GM12801 (cell line): Measurements from ENCODE around the gene FBXL19.

ENCODE experiments used
- TF ChIP-seq, protein P1 (sequence below): IDR thresholded peaks from one replicate; pipeline ENCODE4 v1.5.1; 2011; ENCODE audit warnings: control low read depth; ENCODE audit not compliant: insufficient read length; ENCODE audit errors: extremely low read depth

The FBXL19 gene

DNA sequence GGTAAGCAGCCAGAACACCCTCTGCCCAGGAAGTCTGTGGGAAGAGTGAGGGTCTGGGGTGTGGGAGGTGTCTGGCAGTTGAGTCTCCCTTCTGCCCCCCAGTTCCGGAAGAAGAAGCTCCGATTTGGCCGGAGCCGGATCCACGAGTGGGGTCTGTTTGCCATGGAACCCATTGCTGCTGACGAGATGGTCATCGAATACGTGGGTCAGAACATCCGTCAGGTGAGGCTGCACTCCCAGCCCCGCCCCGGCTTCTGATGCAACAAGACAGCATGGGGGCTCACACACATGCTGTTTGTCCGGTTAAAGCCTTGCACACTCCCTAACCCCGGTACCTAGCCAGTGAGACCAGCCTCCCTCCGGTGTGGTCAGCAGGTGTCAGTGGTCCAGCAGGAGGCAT is 57.6 kb downstream of the FBXL19 start:
- TF ChIP-seq, protein P1, sequence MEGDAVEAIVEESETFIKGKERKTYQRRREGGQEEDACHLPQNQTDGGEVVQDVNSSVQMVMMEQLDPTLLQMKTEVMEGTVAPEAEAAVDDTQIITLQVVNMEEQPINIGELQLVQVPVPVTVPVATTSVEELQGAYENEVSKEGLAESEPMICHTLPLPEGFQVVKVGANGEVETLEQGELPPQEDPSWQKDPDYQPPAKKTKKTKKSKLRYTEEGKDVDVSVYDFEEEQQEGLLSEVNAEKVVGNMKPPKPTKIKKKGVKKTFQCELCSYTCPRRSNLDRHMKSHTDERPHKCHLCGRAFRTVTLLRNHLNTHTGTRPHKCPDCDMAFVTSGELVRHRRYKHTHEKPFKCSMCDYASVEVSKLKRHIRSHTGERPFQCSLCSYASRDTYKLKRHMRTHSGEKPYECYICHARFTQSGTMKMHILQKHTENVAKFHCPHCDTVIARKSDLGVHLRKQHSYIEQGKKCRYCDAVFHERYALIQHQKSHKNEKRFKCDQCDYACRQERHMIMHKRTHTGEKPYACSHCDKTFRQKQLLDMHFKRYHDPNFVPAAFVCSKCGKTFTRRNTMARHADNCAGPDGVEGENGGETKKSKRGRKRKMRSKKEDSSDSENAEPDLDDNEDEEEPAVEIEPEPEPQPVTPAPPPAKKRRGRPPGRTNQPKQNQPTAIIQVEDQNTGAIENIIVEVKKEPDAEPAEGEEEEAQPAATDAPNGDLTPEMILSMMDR = no peak

DNA sequence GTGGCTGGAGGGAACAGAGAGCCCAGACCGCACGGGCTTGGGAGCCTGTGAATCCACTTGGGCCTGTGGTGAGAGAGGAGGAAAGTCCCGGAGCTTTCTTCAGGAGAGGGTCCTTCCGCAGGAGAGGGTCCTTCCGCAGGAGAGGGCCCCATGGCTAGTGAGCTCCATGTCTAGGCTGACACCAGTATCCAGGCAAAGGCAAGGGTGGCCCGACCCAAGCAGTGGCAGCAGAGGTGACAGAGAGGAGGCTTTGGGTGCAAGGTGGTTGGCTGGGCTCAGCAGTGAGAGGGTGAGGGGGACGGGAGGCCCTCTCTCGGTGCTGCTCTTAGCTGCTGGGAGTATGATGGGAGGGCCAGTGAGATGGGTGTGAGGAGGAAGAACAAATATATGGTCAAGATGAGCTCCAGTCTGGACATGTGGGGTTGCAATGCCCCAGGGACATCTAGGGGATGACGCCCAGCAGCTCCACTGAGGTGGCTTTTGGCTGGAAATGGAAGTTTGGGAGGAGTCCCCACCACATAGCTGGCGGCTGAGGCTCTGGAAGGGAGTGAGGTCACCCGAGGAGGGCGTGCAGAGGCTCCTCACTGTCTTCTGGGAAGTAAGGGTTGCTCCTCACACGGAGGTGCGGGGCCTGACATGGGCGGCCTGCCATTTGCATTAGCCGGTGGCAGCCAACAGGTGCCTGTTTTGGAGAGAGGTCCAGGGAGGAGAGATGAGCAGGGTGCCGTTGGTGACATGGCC is 59.3 kb downstream of the FBXL19 start:
- TF ChIP-seq, protein P1 = no peak

DNA sequence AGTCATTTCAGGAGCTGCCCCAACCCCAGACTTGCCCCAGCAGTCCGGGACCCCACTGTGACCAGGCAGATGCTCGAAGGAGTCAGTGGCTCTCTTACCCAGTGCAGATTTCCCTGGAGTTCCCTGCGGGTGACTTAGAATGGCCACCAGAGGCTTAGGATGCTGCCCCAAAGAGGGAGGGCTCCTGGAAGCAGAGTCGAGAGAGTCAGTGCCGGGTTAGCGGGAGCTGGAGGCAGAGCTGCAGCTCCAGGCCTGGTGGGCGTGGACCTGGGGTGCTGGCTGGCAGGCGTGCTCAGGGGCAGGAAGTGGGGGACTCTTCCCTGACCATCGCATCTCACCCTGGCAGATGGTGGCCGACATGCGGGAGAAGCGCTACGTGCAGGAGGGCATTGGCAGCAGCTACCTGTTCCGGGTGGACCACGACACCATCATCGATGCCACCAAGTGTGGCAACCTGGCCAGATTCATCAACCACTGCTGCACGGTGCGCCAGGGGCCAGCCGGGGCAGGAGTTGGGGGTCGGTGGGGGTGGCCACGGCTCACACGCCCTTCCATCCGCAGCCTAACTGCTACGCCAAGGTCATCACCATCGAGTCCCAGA is 60.0 kb downstream of the FBXL19 start:
- TF ChIP-seq, protein P1 = no peak

DNA sequence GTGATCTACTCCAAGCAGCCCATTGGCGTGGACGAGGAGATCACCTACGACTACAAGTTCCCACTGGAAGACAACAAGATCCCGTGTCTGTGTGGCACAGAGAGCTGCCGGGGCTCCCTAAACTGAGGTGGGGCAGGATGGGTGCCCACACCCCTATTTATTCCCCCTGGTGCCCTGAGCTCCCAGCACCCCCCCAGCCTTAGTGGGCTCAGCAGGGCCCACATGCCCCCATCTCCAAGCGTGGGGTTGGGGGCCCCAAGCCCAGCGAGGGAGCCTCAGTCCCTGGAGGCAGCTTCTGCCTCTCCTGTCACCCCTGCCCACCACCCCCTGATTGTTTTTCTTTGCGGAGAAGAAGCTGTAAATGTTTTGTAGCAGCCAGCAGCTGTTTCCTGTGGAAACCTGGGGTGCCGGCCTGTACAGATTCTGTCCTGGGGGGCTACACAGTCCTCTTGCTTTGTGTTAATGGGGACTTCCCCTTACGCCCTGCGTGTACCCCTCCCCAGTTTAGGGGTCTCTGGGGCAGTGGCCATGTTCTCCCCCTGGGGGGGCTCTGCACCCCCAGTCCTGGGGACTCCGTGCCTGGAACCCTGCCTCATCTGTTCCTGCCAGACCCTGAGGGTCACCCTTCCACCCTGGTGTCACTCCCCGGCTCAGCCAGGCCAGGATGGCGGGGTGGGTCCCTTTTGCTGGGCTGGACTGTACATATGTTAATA is 60.7 kb downstream of the FBXL19 start:
- TF ChIP-seq, protein P1 = no peak

DNA sequence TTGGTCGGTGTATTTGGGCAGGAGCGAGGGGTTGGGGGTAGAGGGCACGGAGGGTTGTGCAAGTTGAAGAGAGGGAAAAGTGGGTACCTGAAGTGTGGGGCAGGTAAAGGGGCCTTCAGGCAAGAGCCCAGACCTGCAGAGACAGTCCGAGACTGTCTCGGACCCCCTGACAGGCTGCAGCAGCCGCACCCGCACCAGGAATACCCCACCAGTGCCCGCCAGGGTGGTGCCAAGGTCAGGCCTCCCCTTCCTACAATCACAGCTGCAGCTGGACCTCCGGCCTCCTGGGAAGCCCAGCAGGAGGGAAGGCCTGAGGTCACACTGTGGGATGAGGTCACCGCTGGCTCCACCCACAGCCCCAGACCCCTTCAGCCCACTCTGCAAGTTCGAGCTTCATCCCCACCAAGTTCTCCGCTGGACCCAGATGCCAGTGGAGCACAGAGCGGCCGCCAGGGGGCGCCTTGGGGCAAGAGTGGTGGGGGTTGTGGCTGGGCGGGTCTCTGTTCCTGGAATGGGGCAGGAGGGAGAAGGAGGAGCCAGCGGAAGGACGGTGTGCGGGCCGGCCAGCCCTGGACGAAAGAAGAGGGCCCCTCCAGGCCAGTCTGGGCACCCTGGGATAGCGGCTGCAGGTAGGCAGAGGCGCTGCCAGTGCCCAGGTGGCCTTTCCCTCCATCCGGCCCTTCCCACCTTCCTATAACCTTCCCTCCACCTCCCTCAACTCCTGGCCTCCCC is 61.5 kb downstream of the FBXL19 start, which contains the start of gene HSD3B7:
Gene HSD3B7, plus strand, starts transcription at position 539 of the 732 bp plus-strand sequence. CDS start 452 bp downstream, outside the sequence.
- TF ChIP-seq, protein P1 = no peak

DNA sequence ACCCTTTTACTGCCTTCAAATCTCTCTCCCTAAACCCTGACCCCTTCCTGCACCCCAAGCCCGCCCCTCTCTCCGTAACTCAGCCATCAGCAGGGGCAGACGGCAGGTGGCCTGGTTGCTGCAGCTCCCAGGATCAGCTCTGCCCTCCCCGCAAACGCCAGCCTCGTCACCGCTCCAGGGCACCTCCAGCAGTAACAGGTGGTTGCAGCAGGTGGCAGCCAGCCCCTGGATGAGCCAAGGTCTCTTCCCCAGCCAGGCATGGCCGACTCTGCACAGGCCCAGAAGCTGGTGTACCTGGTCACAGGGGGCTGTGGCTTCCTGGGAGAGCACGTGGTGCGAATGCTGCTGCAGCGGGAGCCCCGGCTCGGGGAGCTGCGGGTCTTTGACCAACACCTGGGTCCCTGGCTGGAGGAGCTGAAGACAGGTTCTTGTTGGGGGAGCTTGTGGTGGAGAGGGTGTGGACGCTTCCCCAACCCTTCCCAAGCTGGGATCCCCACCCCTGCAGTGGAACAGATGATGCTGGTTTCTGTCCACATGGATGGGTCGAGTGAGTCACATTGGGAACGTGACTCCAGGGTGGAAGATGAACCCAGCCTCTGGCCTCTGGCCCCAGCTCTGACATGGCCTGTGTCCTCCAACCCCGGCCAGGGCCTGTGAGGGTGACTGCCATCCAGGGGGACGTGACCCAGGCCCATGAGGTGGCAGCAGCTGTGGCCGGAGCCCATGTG is 62.2 kb downstream of the FBXL19 start:
- TF ChIP-seq, protein P1 = no peak
